ENCODE results near the gene ATP6AP2. TPM values are rescaled to one million over a fixed set of nuclear protein-coding genes. Genes with fewer than 3 reads are reported as not detected.

ATP6AP2 gene
- total and polyA plus RNA-seq, 2 of the 8 experiments (the other 6 are each of a cell fraction or from before 2014, with no cell fraction given): 66.0 to 86.2 TPM

GRCh38 chrX:40623139-40623536 lies 42.4 kb downstream of the ATP6AP2 start, which contains the start of gene MPC1L:
MPC1L (plus strand) TSS chrX:40623428; CDS start chrX:40623566, 138 bp downstream.
- no peak within 1 kb of the TSS for H2BK5ac ChIP-seq (ENCODE audit: low read depth, low read length)
- no peak within 1 kb of the TSS for H3K18ac ChIP-seq (ENCODE audit: extremely low read depth, low read length)
- no peak within 1 kb of the TSS for H2BK120ac ChIP-seq (replicated peaks; ENCODE audit: low read depth, low read length)
- peaks cover 0 to 3% (median 0%) of the 10 kb centered on the region in 4 experiments; a peak in 1 of 7 replicates for H3K4me1 ChIP-seq (replicated peaks in 1 of 4; ENCODE audit: control insufficient read depth in 3 of 4, insufficient read depth in 4 of 4, low read length in 3 of 4)
- WGBS, 2 experiments (ENCODE audit: extremely low coverage in 1 of 2, insufficient coverage in 1 of 2, insufficient read length in 1 of 2, insufficient replicate concordance in 2 of 2, low coverage in 1 of 2, low lambda C conversion rate in 2 of 2, missing lambda C conversion rate in 1 of 2): 93% methylated on average over 24 of the region's 38 CpGs; no CpG with 5 or more reads in 1 of the 2 experiments
- H3K14ac ChIP-seq (ENCODE audit: insufficient read length): no peak within 1 kb of the TSS
- no peak within 1 kb of the TSS for H3K56ac ChIP-seq (replicated peaks; ENCODE audit: insufficient read length, low read depth, low read length)
- no peak within 1 kb of the TSS for H3K4me3 ChIP-seq (ENCODE audit: extremely low read depth in 1 of 4, insufficient read depth in 2 of 4, low read depth in 3 of 4, low read length in 4 of 4)
- CTCF ChIA-PET (ENCODE audit: partially characterized antibody): interaction anchor here (0.6 kb wide), 1 partner anchor 79 kb away, joined by 3 read pairs; no protein-coding TSS in a partner anchor
- peaks cover 0 to 4% (median 0%) of the 10 kb centered on the region in 4 experiments; a peak in 1 of 8 replicates for H3K36me3 ChIP-seq (ENCODE audit: control insufficient read depth in 2 of 4, insufficient read depth in 4 of 4, low read length in 3 of 4)
- H2BK20ac ChIP-seq (ENCODE audit: low read length): no peak within 1 kb of the TSS
- no peak within 1 kb of the TSS for H4K5ac ChIP-seq (ENCODE audit: insufficient read length, low read depth, low read length)
- TF ChIP-seq SAP30 (IDR thresholded peaks at IDR 0.05; ENCODE audit: insufficient read depth, insufficient replicate concordance, low read length) (no peak), ASH2L (IDR thresholded peaks at IDR 0.05; ENCODE audit: low read length) (no peak), USF2 (IDR thresholded peaks at IDR 0.05; ENCODE audit: low read length) (no peak), CBX8 (IDR thresholded peaks at IDR 0.05; ENCODE audit: borderline replicate concordance, low read depth, low read length) (no peak), YY1 (IDR thresholded peaks at IDR 0.05; ENCODE audit: low read depth, low read length) (no peak), EZH2 (IDR thresholded peaks at IDR 0.05; ENCODE audit: low read depth, low read length, severe bottlenecking) (no peak), RXRA (IDR thresholded peaks at IDR 0.05; ENCODE audit: insufficient read depth, low read depth, low read length) (no peak), SRF (IDR thresholded peaks at IDR 0.05; ENCODE audit: low read depth, low read length) (no peak), CBX5 (IDR thresholded peaks at IDR 0.05; ENCODE audit: low read depth, low read length) (no peak), HDAC2 (IDR thresholded peaks at IDR 0.05; ENCODE audit: borderline replicate concordance in 1 of 2, low read depth in 2 of 2, low read length in 2 of 2) (no peak), TEAD4 (IDR thresholded peaks at IDR 0.05; ENCODE audit: low read depth, low read length) (no peak), SIN3A (conservative IDR thresholded peaks at IDR 0.05 in 1 of 2, IDR thresholded peaks at IDR 0.05 in 1 of 2; ENCODE audit: low read depth in 1 of 2, low read length in 2 of 2) (no peak), POU5F1 (IDR thresholded peaks at IDR 0.05; ENCODE audit: low read depth, low read length) (no peak)
- H3K9me3 ChIP-seq (ENCODE audit: insufficient read depth in 2 of 2, low read depth in 1 of 2, low read length in 1 of 2): no peaks in the 10 kb centered on the region
- H2AK5ac ChIP-seq (ENCODE audit: low read depth, low read length): no peak within 1 kb of the TSS
- H4K20me1 ChIP-seq (replicated peaks in 1 of 2; ENCODE audit: control insufficient read depth in 1 of 2, insufficient read depth in 2 of 2, low read length in 2 of 2): no peaks in the 10 kb centered on the region
- no peaks in the 10 kb centered on the region for H3K23me2 ChIP-seq (ENCODE audit: low read depth, low read length)
- H4K8ac ChIP-seq (ENCODE audit: extremely low read depth, insufficient read depth, low read length): no peak within 1 kb of the TSS
- no peak within 1 kb of the TSS for H3K4me2 ChIP-seq (ENCODE audit: insufficient read depth in 1 of 2, low read depth in 2 of 2, low read length in 2 of 2)
- no peak within 1 kb of the TSS for H3K4ac ChIP-seq (replicated peaks; ENCODE audit: insufficient read length, low read depth, low read length)
- no peaks in the 10 kb centered on the region for H3K79me2 ChIP-seq (ENCODE audit: control insufficient read depth in 1 of 2, insufficient read depth in 2 of 2, low read length in 2 of 2)
- H2BK12ac ChIP-seq (ENCODE audit: low read depth, low read length): no peak within 1 kb of the TSS; the same call in 1 of the 2 replicates
- H2AFZ ChIP-seq (ENCODE audit: low read length): 0 out of 2 replicates have a peak within 1 kb of the TSS, but pooled peaks have one; percentile 14
- no peak within 1 kb of the TSS for H4K91ac ChIP-seq (replicated peaks; ENCODE audit: insufficient read length, low read length)
- no peak within 1 kb of the TSS for H3K23ac ChIP-seq (ENCODE audit: insufficient read length)
- no peak within 1 kb of the TSS for H3K9ac ChIP-seq (replicated peaks in 1 of 4; ENCODE audit: extremely low read depth in 1 of 4, low read depth in 3 of 4, low read length in 3 of 4)
- POLR2A ChIA-PET (ENCODE audit: partially characterized antibody): no interaction called here
- DNase-seq (ENCODE audit: low read depth in 1 of 2, low spot score in 2 of 2) (no peak), FAIRE-seq (no peak)
- no peak within 1 kb of the TSS for H3K27ac ChIP-seq (ENCODE audit: low read depth, low read length)
- no peaks in the 10 kb centered on the region for H3K27me3 ChIP-seq (replicated peaks in 1 of 4; ENCODE audit: control insufficient read depth in 3 of 4, extremely low read depth in 1 of 4, insufficient read depth in 3 of 4, low read length in 3 of 4)
- H2BK15ac ChIP-seq (ENCODE audit: low read length): no peak within 1 kb of the TSS
- H3K79me1 ChIP-seq (ENCODE audit: low read depth, low read length): no peaks in the 10 kb centered on the region
